ENCODE measurements around the gene MXD3.

GRCh38 chr5:177299697-177300096 lies 12.0 kb downstream of the MXD3 start:
- TF ChIP-seq POLR2AphosphoS5 (IDR thresholded peaks at IDR 0.05; ENCODE audit: low read depth, low read length) (no peak; the same call in 1 of the 2 replicates), SIN3A (IDR thresholded peaks at IDR 0.05; ENCODE audit: borderline replicate concordance, insufficient read depth, low read length) (no peak)

Data from PFSK-1 (cell line).